IgD-negative memory B cell (primary cell): ENCODE results near the gene ANKRD35. TPM values are rescaled to one million over a fixed set of nuclear protein-coding genes. Genes with fewer than 3 reads are reported as not detected.
"Not testable (repeated sequence)": the region's sequence is repeated elsewhere in the genome, so short reads cannot be mapped to it uniquely, and the experiment has no call there.

Experiments used
- H3K27ac Mint-ChIP-seq, 3 donors: one replicate each; pipeline ENCODE4 v1.8.0; 2020 to 2022; ENCODE audit warnings: mild to moderate bottlenecking in 3 of 3, mixed read lengths in 3 of 3, moderate library complexity in 1 of 3
- H3K27me3 Mint-ChIP-seq: one replicate; pipeline ENCODE4 v1.8.0; 2021; ENCODE audit warnings: mixed read lengths
- H3K36me3 Mint-ChIP-seq: one replicate; pipeline ENCODE4 v1.8.0; 2020; ENCODE audit warnings: mild to moderate bottlenecking, mixed read lengths
- H3K4me1 Mint-ChIP-seq, 3 donors: one replicate each; pipeline ENCODE4 v1.8.0; 2020 to 2022; ENCODE audit warnings: mixed read lengths in 3 of 3, mild to moderate bottlenecking in 1 of 3
- H3K4me3 Mint-ChIP-seq, 4 donors: one replicate each; pipeline ENCODE4 v1.8.0; 2020 to 2022; ENCODE audit warnings: mild to moderate bottlenecking in 4 of 4, mixed read lengths in 4 of 4, moderate library complexity in 3 of 4
- H3K9me3 Mint-ChIP-seq, 3 donors: one replicate each; pipeline ENCODE4 v1.8.0; 2020 to 2021; ENCODE audit warnings: mixed read lengths in 3 of 3, mild to moderate bottlenecking in 1 of 3
- polyA plus RNA-seq: library from polyadenylated mRNA; unstranded; fragments of 300-500 nt; fragmentation: Illumina TruSeq; gene quantifications from one replicate; pipeline ENCODE4 v1.2.3, GENCODE V29; 2021

ANKRD35 gene
- not detected for polyA plus RNA-seq

GRCh38 chr1:145885738-145886287 is at the start of gene ANKRD35:
Gene ANKRD35, minus strand, starts transcription at chr1:145885866. Its CDS starts 108 bp downstream, at chr1:145885758.
- Mint-ChIP-seq H3K4me3 (peak within 1 kb of the TSS; percentile 74 to 93 (median 88)), H3K27me3 (peaks cover 7% of the 10 kb centered on the region), H3K4me1 (peaks cover 0 to 12% (median 10%) of the 10 kb centered on the region in 3 donors), H3K36me3 (no peaks in the 10 kb centered on the region), H3K27ac (peak within 1 kb of the TSS in 1 of 3 donors; percentile 36), H3K9me3 (no peaks in the 10 kb centered on the region)

- Mint-ChIP-seq H3K4me1 (peaks cover 13 to 25% (median 24%) of the 10 kb centered on the region in 3 donors), H3K4me3 (peak overlapping the region; percentile 55 to 85 (median 64)), H3K27ac (peak overlapping the region; percentile 61 to 88 (median 77))
- not testable (repeated sequence) for H3K36me3 Mint-ChIP-seq, H3K9me3 Mint-ChIP-seq, H3K27me3 Mint-ChIP-seq
These were observed 46.9 kb upstream of the ANKRD35 start for GRCh38 chr1:145932522-145933009.

GRCh38 chr1:145927916-145928643 is 42.4 kb upstream of the ANKRD35 start:
- no peaks in the 10 kb centered on the region for H3K27me3 Mint-ChIP-seq
- peak overlapping the region in 2 of 4 donors; percentile 46 to 77 for H3K4me3 Mint-ChIP-seq
- H3K9me3 Mint-ChIP-seq, result peaks cover 0 to 1% (median 0%) of the 10 kb centered on the region in 3 donors
- peak overlapping the region in 2 of 3 donors; percentile 76 to 80 for H3K27ac Mint-ChIP-seq
- H3K36me3 Mint-ChIP-seq, result peaks cover 1% of the 10 kb centered on the region
- peaks cover 10 to 24% (median 18%) of the 10 kb centered on the region in 3 donors for H3K4me1 Mint-ChIP-seq

- Mint-ChIP-seq H3K27me3 (no peaks in the 10 kb centered on the region), H3K4me1 (peaks cover 2 to 15% (median 10%) of the 10 kb centered on the region in 3 donors), H3K9me3 (peaks cover 0 to 1% (median 0%) of the 10 kb centered on the region in 3 donors), H3K27ac (peak within 1 kb of the TSS in 1 of 3 donors; percentile 76), H3K36me3 (peaks cover 1% of the 10 kb centered on the region), H3K4me3 (peak within 1 kb of the TSS in 2 of 4 donors; percentile 46 to 77)
These were observed 41.6 kb upstream of the ANKRD35 start, which contains the start of gene RBM8A for GRCh38 chr1:145927063-145927886. Gene RBM8A, minus strand, starts transcription at chr1:145927484. Its CDS starts 58 bp downstream, at chr1:145927426.

- Mint-ChIP-seq H3K27me3 (no peaks in the 10 kb centered on the region), H3K4me1 (peaks cover 0 to 12% (median 7%) of the 10 kb centered on the region in 3 donors), H3K4me3 (no peak overlapping the region), H3K27ac (no peak overlapping the region), H3K36me3 (peaks cover 1% of the 10 kb centered on the region), H3K9me3 (peaks cover 0 to 1% (median 0%) of the 10 kb centered on the region in 3 donors)
These were observed 41.0 kb upstream of the ANKRD35 start for GRCh38 chr1:145926686-145927062.

GRCh38 chr1:145922266-145922665 is 36.6 kb upstream of the ANKRD35 start:
- Mint-ChIP-seq H3K27me3 (no peaks in the 10 kb centered on the region), H3K36me3 (peaks cover 3% of the 10 kb centered on the region), H3K27ac (no peak overlapping the region), H3K4me3 (no peak overlapping the region), H3K4me1 (peaks cover 10 to 14% (median 11%) of the 10 kb centered on the region in 3 donors), H3K9me3 (no peaks in the 10 kb centered on the region)

- H3K9me3 Mint-ChIP-seq, H3K27me3 Mint-ChIP-seq, H3K36me3 Mint-ChIP-seq: not testable (repeated sequence)
- Mint-ChIP-seq H3K4me3 (peak overlapping the region in 3 of 4 donors; percentile 78 to 96 (median 91)), H3K27ac (peak overlapping the region in 2 of 3 donors; percentile 83 to 90), H3K4me1 (peaks cover 11 to 22% (median 14%) of the 10 kb centered on the region in 3 donors)
These were observed 34.6 kb upstream of the ANKRD35 start for GRCh38 chr1:145920297-145920696.

GRCh38 chr1:145918992-145919939 is 33.6 kb upstream of the ANKRD35 start:
- no peaks in the 10 kb centered on the region for H3K9me3 Mint-ChIP-seq
- H3K27ac Mint-ChIP-seq, result peak overlapping the region; percentile 90 to 95 (median 94)
- H3K4me1 Mint-ChIP-seq, result peaks cover 11 to 25% (median 14%) of the 10 kb centered on the region in 3 donors
- peak overlapping the region; percentile 91 to 100 (median 96) for H3K4me3 Mint-ChIP-seq
- H3K36me3 Mint-ChIP-seq, result peaks cover 2% of the 10 kb centered on the region
- H3K27me3 Mint-ChIP-seq, result no peaks in the 10 kb centered on the region

GRCh38 chr1:145918144-145918991 is 32.7 kb upstream of the ANKRD35 start, which contains the start of gene PEX11B:
Gene PEX11B, minus strand, starts transcription at chr1:145918717. Its CDS starts 29 bp downstream, at chr1:145918688.
- Mint-ChIP-seq H3K27me3 (no peaks in the 10 kb centered on the region), H3K4me1 (peaks cover 11 to 25% (median 16%) of the 10 kb centered on the region in 3 donors), H3K9me3 (no peaks in the 10 kb centered on the region), H3K36me3 (peaks cover 2% of the 10 kb centered on the region), H3K27ac (peak within 1 kb of the TSS; percentile 90 to 95 (median 94)), H3K4me3 (peak within 1 kb of the TSS; percentile 91 to 100 (median 96))

- H3K4me1 Mint-ChIP-seq, result peaks cover 11 to 25% (median 18%) of the 10 kb centered on the region in 3 donors
- peaks cover 2% of the 10 kb centered on the region for H3K36me3 Mint-ChIP-seq
- H3K4me3 Mint-ChIP-seq, result peak overlapping the region; percentile 91 to 100 (median 96)
- no peaks in the 10 kb centered on the region for H3K27me3 Mint-ChIP-seq
- peak overlapping the region; percentile 90 to 95 (median 94) for H3K27ac Mint-ChIP-seq
- no peaks in the 10 kb centered on the region for H3K9me3 Mint-ChIP-seq
These were observed 31.9 kb upstream of the ANKRD35 start for GRCh38 chr1:145917595-145917994.

- peak overlapping the region in 2 of 3 donors; percentile 74 to 90 for H3K27ac Mint-ChIP-seq
- H3K27me3 Mint-ChIP-seq, result no peaks in the 10 kb centered on the region
- no peaks in the 10 kb centered on the region for H3K9me3 Mint-ChIP-seq
- H3K4me1 Mint-ChIP-seq, result peaks cover 16 to 31% (median 21%) of the 10 kb centered on the region in 3 donors
- peaks cover 2% of the 10 kb centered on the region for H3K36me3 Mint-ChIP-seq
- H3K4me3 Mint-ChIP-seq, result peak overlapping the region; percentile 40 to 100 (median 84)
These were observed 31.1 kb upstream of the ANKRD35 start for GRCh38 chr1:145916745-145917144.

GRCh38 chr1:145912128-145912641 is 26.5 kb upstream of the ANKRD35 start:
- peak overlapping the region in 1 of 3 donors; percentile 75 for H3K27ac Mint-ChIP-seq
- H3K9me3 Mint-ChIP-seq, result no peaks in the 10 kb centered on the region
- H3K27me3 Mint-ChIP-seq, result no peaks in the 10 kb centered on the region

More at GRCh38 chr1:145912128-145912641, 26.5 kb upstream of the ANKRD35 start:
- Mint-ChIP-seq H3K4me1 (peaks cover 11 to 19% (median 17%) of the 10 kb centered on the region in 3 donors), H3K4me3 (peak overlapping the region in 1 of 4 donors; percentile 31), H3K36me3 (peaks cover 3% of the 10 kb centered on the region)
